ENCODE results near the gene PDE6H. TPM values are rescaled to one million over a fixed set of nuclear protein-coding genes. Genes with fewer than 3 reads are reported as not detected.

The PDE6H gene
- total and polyA plus RNA-seq, 2 donors (not counting 3 experiments of a cell fraction or from before 2014, with no cell fraction given), result not detected

DNA sequence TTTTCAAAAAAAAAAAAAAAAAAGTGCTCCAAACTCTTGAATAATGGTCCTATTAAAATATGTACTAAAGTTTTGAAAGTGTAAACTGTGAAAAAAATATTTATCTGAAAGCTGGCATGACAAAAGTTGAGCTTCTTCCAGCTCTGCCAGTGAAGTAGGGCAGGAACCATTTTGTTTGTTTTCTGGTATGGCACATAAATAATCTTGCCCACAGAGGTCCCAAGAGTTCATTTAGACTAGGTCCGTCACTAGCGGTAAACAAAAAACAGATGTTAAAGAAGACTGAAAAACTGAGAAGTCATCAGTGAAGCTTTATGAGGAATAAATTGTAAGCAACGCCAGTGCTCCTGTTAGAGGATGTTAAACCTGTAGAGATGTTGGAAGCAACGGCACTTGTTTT is 41.5 kb upstream of the PDE6H start:
- intact Hi-C loops (cut with micrococcal nuclease) (no loop called here), dilution Hi-C loops (cut with MboI; ENCODE audit: extremely low pct_ligation_motif_present, low sequenced_read_pairs) (no loop called here)
- CTCF ChIA-PET, result interaction anchor here (0.8 to 1.1 kb wide), 3 partner anchors 15 to 84 kb away, joined by 3 to 5 read pairs (median 3); no protein-coding TSS in a partner anchor
- H3K4me1 ChIP-seq (ENCODE audit: control insufficient read depth, extremely low read depth, insufficient read depth, low read length), result peaks cover 6% of the 10 kb centered on the region
- H4K20me1 ChIP-seq (replicated peaks; ENCODE audit: control insufficient read depth, extremely low read depth, insufficient read depth, low read length), result no peaks in the 10 kb centered on the region
- H3K36me3 ChIP-seq (ENCODE audit: control insufficient read depth in 2 of 2, extremely low read depth in 1 of 2, insufficient read depth in 2 of 2, low read length in 2 of 2), result no peaks in the 10 kb centered on the region
- DNase-seq (ENCODE audit: low read depth, low spot score), result no peak
- H3K27me3 ChIP-seq (ENCODE audit: control insufficient read depth in 2 of 2, insufficient read depth in 2 of 2, low read length in 2 of 2), result no peaks in the 10 kb centered on the region
- no peak overlapping the region for H3K4me2 ChIP-seq (ENCODE audit: insufficient read depth, low read length)
- FAIRE-seq, result no peak
- H2AFZ ChIP-seq (ENCODE audit: low read depth, low read length), result no peak overlapping the region
- BruUV-seq (replicated peaks), result no TSS peak
- no peak overlapping the region for H3K4me3 ChIP-seq (replicated peaks in 1 of 3; ENCODE audit: insufficient read depth in 1 of 3, low read depth in 1 of 3, low read length in 3 of 3)
- TF ChIP-seq EZH2 (IDR thresholded peaks at IDR 0.05; ENCODE audit: borderline replicate concordance, low read depth, low read length, severe bottlenecking) (no peak), GATA2 (IDR thresholded peaks at IDR 0.05; ENCODE audit: insufficient read depth, insufficient read length, low read depth, low read length) (no peak)
- H3K27ac ChIP-seq (ENCODE audit: insufficient read depth, low read depth, low read length), result no peak overlapping the region
- no peaks in the 10 kb centered on the region for H3K9me1 ChIP-seq (replicated peaks; ENCODE audit: control insufficient read depth, extremely low read depth, insufficient read depth, low read length)
- no peaks in the 10 kb centered on the region for H3K9me3 ChIP-seq (replicated peaks; ENCODE audit: control insufficient read depth, insufficient read depth, low read length)
- no peaks in the 10 kb centered on the region for H3K79me2 ChIP-seq (ENCODE audit: control insufficient read depth, insufficient read depth, low read length)
- POLR2A ChIA-PET, result no interaction called here
- H3K9ac ChIP-seq (replicated peaks; ENCODE audit: extremely low read depth, insufficient read depth, low read length), result no peak overlapping the region

DNA sequence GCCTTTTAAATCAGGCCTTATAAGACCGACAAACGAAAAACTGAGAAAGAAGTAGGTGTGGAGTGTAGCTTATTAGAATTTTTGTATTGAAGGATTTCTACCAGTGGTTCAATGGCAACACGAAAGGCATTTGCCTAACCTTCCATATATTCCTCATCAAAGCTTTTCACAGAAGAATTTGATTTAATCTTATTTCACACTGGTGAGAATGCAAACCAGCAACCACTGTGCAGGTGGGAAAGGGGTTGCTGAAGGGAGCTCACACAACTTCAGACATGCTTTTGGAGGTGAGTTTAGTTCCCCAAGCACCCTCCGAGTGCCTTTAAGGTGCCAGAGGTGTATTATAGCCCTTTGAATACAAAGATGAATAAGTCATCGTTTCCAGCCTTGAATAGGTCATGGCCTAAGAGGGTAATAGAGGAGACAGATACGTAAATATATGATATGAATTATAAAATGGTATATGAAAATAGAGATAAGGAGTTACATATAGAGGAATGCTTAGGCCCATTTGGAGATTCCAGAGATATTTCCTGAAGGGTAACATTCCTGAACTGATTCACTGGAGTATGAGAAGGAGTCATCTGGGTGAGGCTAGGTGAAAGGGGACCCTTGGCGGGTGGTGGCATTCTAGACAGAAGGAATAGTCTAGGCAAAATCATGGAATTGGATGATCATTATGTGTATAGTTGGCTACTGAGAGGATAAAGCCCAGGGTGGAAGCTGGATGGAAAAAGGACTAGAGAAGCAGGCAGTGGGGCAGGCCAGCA is 40.9 kb upstream of the PDE6H start:
- Histone ChIP-seq H3K4me1 (ENCODE audit: control insufficient read depth, extremely low read depth, insufficient read depth, low read length) (peaks cover 6% of the 10 kb centered on the region), H3K4me3 (replicated peaks in 1 of 3; ENCODE audit: insufficient read depth in 1 of 3, low read depth in 1 of 3, low read length in 3 of 3) (no peak overlapping the region), H2AFZ (ENCODE audit: low read depth, low read length) (no peak overlapping the region), H3K27ac (ENCODE audit: insufficient read depth, low read depth, low read length) (no peak overlapping the region), H3K4me2 (ENCODE audit: insufficient read depth, low read length) (no peak overlapping the region), H3K9me1 (replicated peaks; ENCODE audit: control insufficient read depth, extremely low read depth, insufficient read depth, low read length) (no peaks in the 10 kb centered on the region), H4K20me1 (replicated peaks; ENCODE audit: control insufficient read depth, extremely low read depth, insufficient read depth, low read length) (no peaks in the 10 kb centered on the region), H3K36me3 (ENCODE audit: control insufficient read depth in 2 of 2, extremely low read depth in 1 of 2, insufficient read depth in 2 of 2, low read length in 2 of 2) (no peaks in the 10 kb centered on the region), H3K9ac (replicated peaks; ENCODE audit: extremely low read depth, insufficient read depth, low read length) (no peak overlapping the region), H3K9me3 (replicated peaks; ENCODE audit: control insufficient read depth, insufficient read depth, low read length) (no peaks in the 10 kb centered on the region), H3K79me2 (ENCODE audit: control insufficient read depth, insufficient read depth, low read length) (no peaks in the 10 kb centered on the region), H3K27me3 (ENCODE audit: control insufficient read depth in 2 of 2, insufficient read depth in 2 of 2, low read length in 2 of 2) (no peaks in the 10 kb centered on the region)
- DNase-seq (ENCODE audit: low read depth, low spot score), result no peak
- dilution Hi-C loops (cut with MboI; ENCODE audit: extremely low pct_ligation_motif_present, low sequenced_read_pairs) (no loop called here), intact Hi-C loops (cut with micrococcal nuclease) (no loop called here)
- POLR2A ChIA-PET, result no interaction called here
- TF ChIP-seq POLR2A (IDR thresholded peaks at IDR 0.05; ENCODE audit: low read depth, low read length) (no peak), FOS (IDR thresholded peaks at IDR 0.05; ENCODE audit: borderline replicate concordance, insufficient read depth, low read length) (no peak)
- BruUV-seq (replicated peaks), result no TSS peak
- CTCF ChIA-PET, result interaction anchor here (0.8 to 1.1 kb wide), 3 partner anchors 16 to 85 kb away, joined by 3 to 5 read pairs (median 3); no protein-coding TSS in a partner anchor
- no peak for FAIRE-seq
